Upper lobe of left lung (tissue), 6 donors: ENCODE results near the gene SKIC8. TPM values are rescaled to one million over a fixed set of nuclear protein-coding genes. Genes with fewer than 3 reads are reported as not detected.

Experiments used
- ATAC-seq, 2 donors: fragments of 200-7000 bp; cut with Tn5 transposase; one replicate each; pipeline ENCODE4 v1.9.1; 2022; ENCODE audit warnings: mild to moderate bottlenecking in 2 of 2, moderate library complexity in 2 of 2; ENCODE audit not compliant: low FRiP score in 2 of 2
- DNase-seq, 2 donors: peaks; one replicate each; pipeline ENCODE4 v3.0.0-alpha.2; 2019 to 2020
- H3K27ac ChIP-seq, 4 donors: fragments of 200-600 bp; sonication (generic); one replicate each; pipeline ENCODE4 v1.5.1; 2016 to 2019
- H3K27me3 ChIP-seq, 4 donors: fragments of 200-600 bp; sonication (generic); one replicate each; pipeline ENCODE4 v1.5.1; 2017 to 2019
- H3K36me3 ChIP-seq, 4 donors: fragments of 200-600 bp; sonication (generic); one replicate each; pipeline ENCODE4 v1.5.1; 2016 to 2019
- H3K4me1 ChIP-seq, 4 donors: fragments of 200-600 bp; sonication (generic); one replicate each; pipeline ENCODE4 v1.5.1; 2018 to 2019
- H3K4me3 ChIP-seq, 4 donors: fragments of 200-600 bp; sonication (generic); one replicate each; pipeline ENCODE4 v1.5.1; 2017 to 2019; ENCODE audit warnings: mild to moderate bottlenecking in 2 of 4, moderate library complexity in 1 of 4
- H3K9me3 ChIP-seq, 4 donors: fragments of 200-600 bp; sonication (generic); one replicate each; pipeline ENCODE4 v1.5.1; 2018 to 2019
- CTCF ChIP-seq, 6 experiments: fragments of 450-650 bp in 4 of 6; fragments of 200-600 bp in 2 of 6; sonication (generic) in 2 of 6; IDR thresholded peaks; one replicate each; pipeline ENCODE4 v1.5.1; 2016 to 2019; ENCODE audit warnings: antibody characterized with exemption in 6 of 6
- EP300 ChIP-seq, 4 donors: sonication (generic); formaldehyde crosslinking; IDR thresholded peaks; one replicate each; pipeline ENCODE4 v1.5.1; 2017; ENCODE audit warnings: antibody characterized with exemption in 4 of 4, control low read depth in 2 of 4
- POLR2A ChIP-seq, 4 donors: fragments of 450-650 bp; IDR thresholded peaks; one replicate each; pipeline ENCODE4 v1.5.1; 2016 to 2017; ENCODE audit warnings: antibody characterized with exemption in 4 of 4, mild to moderate bottlenecking in 2 of 4
- POLR2AphosphoS5 ChIP-seq, 2 donors: sonication (generic); formaldehyde crosslinking; IDR thresholded peaks; one replicate each; pipeline ENCODE4 v1.5.1; 2017; ENCODE audit warnings: antibody characterized with exemption in 2 of 2
- WGBS, 2 donors: methylation state at CpG; one replicate each; pipeline ENCODE4 v1.1.5; 2017 to 2018; 5-methylcytosine and 5-hydroxymethylcytosine counted together
- total RNA-seq, 6 donors: library from RNA; depleted of rRNA in 4 of 6; stranded (reverse); fragments of >200 nt in 4 of 6; gene quantifications; one replicate each; pipeline versions ENCODE4 v1.1.0 to v1.2.1, GENCODE V29; 2016 to 2021
- donor health status: DM: no; HTN: no; CAD: no; lungs with moderate emphysema.
- donor health status: DM: no; HTN: yes; CAD: no; lungs with severe emphysema.

SKIC8 gene
- total RNA-seq, 6 donors from 2014 or later: 33.6 to 67.1 (median 50.3) TPM

GRCh38 chr15:78315686-78316282 is 16.4 kb upstream of the SKIC8 start:
- Histone ChIP-seq H3K9me3 (no peaks in the 10 kb centered on the region), H3K27me3 (no peaks in the 10 kb centered on the region), H3K36me3 (no peaks in the 10 kb centered on the region), H3K27ac (no peak overlapping the region), H3K4me3 (no peak overlapping the region), H3K4me1 (no peaks in the 10 kb centered on the region)
- DNase-seq (no peak), ATAC-seq (no peak)
- WGBS, 2 donors: 73% methylated on average over 7 of the region's 7 CpGs; no CpG with 5 or more reads in 1 of the 2 donors
- no peak for TF ChIP-seq POLR2AphosphoS5 (IDR thresholded peaks at IDR 0.05)
- TF ChIP-seq EP300 (IDR thresholded peaks at IDR 0.05): no peak
- TF ChIP-seq POLR2A (IDR thresholded peaks at IDR 0.05): no peak
- TF ChIP-seq CTCF (IDR thresholded peaks at IDR 0.05): no peak

GRCh38 chr15:78314181-78314581 is 14.8 kb upstream of the SKIC8 start:
- no peaks in the 10 kb centered on the region for H3K4me1 ChIP-seq
- no peaks in the 10 kb centered on the region for H3K27me3 ChIP-seq
- H3K27ac ChIP-seq: no peak overlapping the region
- ATAC-seq (no peak), DNase-seq (no peak)
- WGBS, 2 donors: 71 to 87% methylated on average over 6 to 7 of the region's 7 CpGs
- no peaks in the 10 kb centered on the region for H3K36me3 ChIP-seq
- TF ChIP-seq POLR2AphosphoS5 (IDR thresholded peaks at IDR 0.05): no peak
- TF ChIP-seq CTCF (IDR thresholded peaks at IDR 0.05): no peak
- TF ChIP-seq EP300 (IDR thresholded peaks at IDR 0.05): no peak
- TF ChIP-seq POLR2A (IDR thresholded peaks at IDR 0.05): no peak
- H3K9me3 ChIP-seq: no peaks in the 10 kb centered on the region
- H3K4me3 ChIP-seq: no peak overlapping the region

GRCh38 chr15:78313383-78313782 is 14.0 kb upstream of the SKIC8 start:
- H3K36me3 ChIP-seq: no peaks in the 10 kb centered on the region
- TF ChIP-seq CTCF (IDR thresholded peaks at IDR 0.05) (no peak), POLR2A (IDR thresholded peaks at IDR 0.05) (no peak), POLR2AphosphoS5 (IDR thresholded peaks at IDR 0.05) (no peak), EP300 (IDR thresholded peaks at IDR 0.05) (no peak)
- H3K4me3 ChIP-seq: no peak overlapping the region
- H3K27me3 ChIP-seq: no peaks in the 10 kb centered on the region
- H3K27ac ChIP-seq: no peak overlapping the region
- WGBS, 2 donors: 73 to 78% methylated on average over 7 to 8 of the region's 8 CpGs
- ATAC-seq: no peak
- peaks cover 0 to 4% (median 0%) of the 10 kb centered on the region in 4 donors for H3K4me1 ChIP-seq
- H3K9me3 ChIP-seq: no peaks in the 10 kb centered on the region
- no peak for DNase-seq

GRCh38 chr15:78312957-78313356 is 13.5 kb upstream of the SKIC8 start:
- 82 to 87% methylated on average over 5 of the region's 5 CpGs for WGBS, 2 donors

More at GRCh38 chr15:78312957-78313356, 13.5 kb upstream of the SKIC8 start:
- H3K4me1 ChIP-seq: peaks cover 0 to 7% (median 0%) of the 10 kb centered on the region in 4 donors
- ATAC-seq: no peak
- no peak overlapping the region for H3K27ac ChIP-seq
- H3K36me3 ChIP-seq: no peaks in the 10 kb centered on the region
- DNase-seq: no peak
- no peaks in the 10 kb centered on the region for H3K27me3 ChIP-seq
- TF ChIP-seq CTCF (IDR thresholded peaks at IDR 0.05) (no peak), POLR2AphosphoS5 (IDR thresholded peaks at IDR 0.05) (no peak), EP300 (IDR thresholded peaks at IDR 0.05) (no peak), POLR2A (IDR thresholded peaks at IDR 0.05) (no peak)
- H3K4me3 ChIP-seq: no peak overlapping the region
- no peaks in the 10 kb centered on the region for H3K9me3 ChIP-seq
